ENCODE data around the gene JAK3. TPM values are rescaled to one million over a fixed set of nuclear protein-coding genes. Genes with fewer than 3 reads are reported as not detected.
"Not testable (repeated sequence)": the region's sequence is repeated elsewhere in the genome, so short reads cannot be mapped to it uniquely, and the experiment has no call there.

JAK3 gene
- total RNA-seq, 1 donor from 2014 or later = 239 TPM

- DNase-seq = no peak
- Mint-ChIP-seq H3K27me3 (no peaks in the 10 kb centered on the region), H3K4me1 (no peaks in the 10 kb centered on the region), H3K27ac (no peak within 1 kb of the TSS), H3K36me3 (ENCODE audit: low read depth) (peaks cover 24% of the 10 kb centered on the region), H3K9me3 (no peaks in the 10 kb centered on the region), H3K4me3 (no peak within 1 kb of the TSS)
- intact Hi-C loops (cut with micrococcal nuclease) = no loop called here
Observed at GRCh38 chr19:17821190-17821589, 26.6 kb downstream of the JAK3 start, which contains the start of gene INSL3. Gene INSL3, minus strand, starts transcription at chr19:17821519. Its CDS starts 13 bp downstream, at chr19:17821506.

- DNase-seq = no peak
- Mint-ChIP-seq H3K4me3 (no peak overlapping the region), H3K36me3 (ENCODE audit: low read depth) (peaks cover 6% of the 10 kb centered on the region), H3K27ac (no peak overlapping the region), H3K4me1 (no peaks in the 10 kb centered on the region), H3K27me3 (no peaks in the 10 kb centered on the region), H3K9me3 (no peaks in the 10 kb centered on the region)
- intact Hi-C loops (cut with micrococcal nuclease) = no loop called here
Observed at GRCh38 chr19:17817668-17818363, 30.0 kb downstream of the JAK3 start.

DNA sequence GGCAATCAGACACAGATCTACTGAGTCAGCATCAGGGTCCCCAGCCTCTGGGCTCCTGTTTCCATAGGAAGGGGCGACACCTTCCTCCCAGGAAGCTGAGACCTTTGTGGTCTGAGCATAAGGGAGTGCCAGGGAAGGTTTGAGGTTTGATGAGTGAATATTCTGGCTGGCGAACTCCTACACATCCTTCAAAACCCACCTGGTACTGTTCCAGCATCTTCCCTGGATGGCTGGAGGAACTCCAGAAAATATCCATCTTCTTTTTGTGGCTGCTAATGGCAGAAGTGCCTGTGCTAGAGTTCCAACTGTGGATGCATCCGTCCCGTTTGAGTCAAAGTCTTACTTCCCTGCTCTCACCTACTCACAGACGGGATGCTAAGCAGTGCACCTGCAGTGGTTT lies 35.7 kb downstream of the JAK3 start:
- peaks cover 6% of the 10 kb centered on the region for H3K36me3 Mint-ChIP-seq (ENCODE audit: low read depth)
- no peaks in the 10 kb centered on the region for H3K9me3 Mint-ChIP-seq
- intact Hi-C loops (cut with micrococcal nuclease) = no loop called here
- H3K27ac Mint-ChIP-seq = no peak overlapping the region
- no peaks in the 10 kb centered on the region for H3K4me1 Mint-ChIP-seq
- H3K4me3 Mint-ChIP-seq = no peak overlapping the region
- H3K27me3 Mint-ChIP-seq = peaks cover 4% of the 10 kb centered on the region
- DNase-seq = no peak

- no peak for DNase-seq
- no peaks in the 10 kb centered on the region for H3K9me3 Mint-ChIP-seq
- H3K36me3 Mint-ChIP-seq (ENCODE audit: low read depth) = peaks cover 6% of the 10 kb centered on the region
- no peak overlapping the region for H3K27ac Mint-ChIP-seq
- no peak overlapping the region for H3K4me3 Mint-ChIP-seq
- H3K27me3 Mint-ChIP-seq = peaks cover 4% of the 10 kb centered on the region
- H3K4me1 Mint-ChIP-seq = no peaks in the 10 kb centered on the region
- intact Hi-C loops (cut with micrococcal nuclease) = no loop called here
Observed at GRCh38 chr19:17811681-17812080, 36.1 kb downstream of the JAK3 start.

- no peaks in the 10 kb centered on the region for H3K4me1 Mint-ChIP-seq
- H3K9me3 Mint-ChIP-seq = no peaks in the 10 kb centered on the region
- no peak overlapping the region for H3K4me3 Mint-ChIP-seq
- H3K27ac Mint-ChIP-seq = no peak overlapping the region
- no peak for DNase-seq
- peaks cover 4% of the 10 kb centered on the region for H3K27me3 Mint-ChIP-seq
- H3K36me3 Mint-ChIP-seq (ENCODE audit: low read depth) = peaks cover under 1% of the 10 kb centered on the region
- intact Hi-C loops (cut with micrococcal nuclease) = no loop called here
Observed at GRCh38 chr19:17811103-17811502, 36.7 kb downstream of the JAK3 start.

- Mint-ChIP-seq H3K36me3 (ENCODE audit: low read depth) (no peaks in the 10 kb centered on the region), H3K4me1 (peaks cover 10% of the 10 kb centered on the region), H3K27ac (no peak overlapping the region), H3K4me3 (no peak overlapping the region), H3K9me3 (no peaks in the 10 kb centered on the region), H3K27me3 (peaks cover 4% of the 10 kb centered on the region)
- intact Hi-C loops (cut with micrococcal nuclease) = no loop called here
- DNase-seq = no peak
Observed at GRCh38 chr19:17807731-17808316, 40.0 kb downstream of the JAK3 start.

- no peaks in the 10 kb centered on the region for H3K9me3 Mint-ChIP-seq
- H3K36me3 Mint-ChIP-seq (ENCODE audit: low read depth) = no peaks in the 10 kb centered on the region
- peak; percentile 64 for DNase-seq
- intact Hi-C loops (cut with micrococcal nuclease) = no loop called here
- H3K27me3 Mint-ChIP-seq = peaks cover 8% of the 10 kb centered on the region
- H3K4me3 Mint-ChIP-seq = no peak overlapping the region
- H3K27ac Mint-ChIP-seq = no peak overlapping the region
- peaks cover 15% of the 10 kb centered on the region for H3K4me1 Mint-ChIP-seq
Observed at GRCh38 chr19:17806945-17807344, 40.8 kb downstream of the JAK3 start.

DNA sequence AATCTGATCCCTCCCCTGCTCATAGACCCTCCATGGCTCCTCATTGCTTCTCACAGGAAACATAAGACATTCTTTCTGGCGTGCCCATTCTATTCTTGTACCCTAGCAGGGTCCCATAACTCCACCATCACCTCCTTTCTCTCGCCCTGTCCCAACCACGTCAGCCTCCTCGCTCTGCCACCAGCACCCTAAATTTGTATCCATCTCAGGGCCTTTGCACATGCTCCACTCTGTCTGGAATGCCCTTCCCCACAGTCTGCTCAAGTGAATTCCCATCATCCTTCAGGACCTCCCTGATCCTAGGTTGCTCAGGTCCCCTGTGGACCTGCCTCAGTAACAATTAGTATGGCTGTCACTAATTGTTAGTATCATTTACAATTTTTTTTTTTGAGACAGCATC lies 42.4 kb downstream of the JAK3 start:
- H3K4me1 Mint-ChIP-seq = peaks cover 15% of the 10 kb centered on the region
- peak overlapping the region; percentile 1 for H3K27ac Mint-ChIP-seq
- no peak overlapping the region for H3K4me3 Mint-ChIP-seq
- no peaks in the 10 kb centered on the region for H3K9me3 Mint-ChIP-seq
- intact Hi-C loops (cut with micrococcal nuclease) = no loop called here
- DNase-seq = no peak
- H3K36me3 Mint-ChIP-seq (ENCODE audit: low read depth) = no peaks in the 10 kb centered on the region
- H3K27me3 Mint-ChIP-seq = peaks cover 8% of the 10 kb centered on the region

DNA sequence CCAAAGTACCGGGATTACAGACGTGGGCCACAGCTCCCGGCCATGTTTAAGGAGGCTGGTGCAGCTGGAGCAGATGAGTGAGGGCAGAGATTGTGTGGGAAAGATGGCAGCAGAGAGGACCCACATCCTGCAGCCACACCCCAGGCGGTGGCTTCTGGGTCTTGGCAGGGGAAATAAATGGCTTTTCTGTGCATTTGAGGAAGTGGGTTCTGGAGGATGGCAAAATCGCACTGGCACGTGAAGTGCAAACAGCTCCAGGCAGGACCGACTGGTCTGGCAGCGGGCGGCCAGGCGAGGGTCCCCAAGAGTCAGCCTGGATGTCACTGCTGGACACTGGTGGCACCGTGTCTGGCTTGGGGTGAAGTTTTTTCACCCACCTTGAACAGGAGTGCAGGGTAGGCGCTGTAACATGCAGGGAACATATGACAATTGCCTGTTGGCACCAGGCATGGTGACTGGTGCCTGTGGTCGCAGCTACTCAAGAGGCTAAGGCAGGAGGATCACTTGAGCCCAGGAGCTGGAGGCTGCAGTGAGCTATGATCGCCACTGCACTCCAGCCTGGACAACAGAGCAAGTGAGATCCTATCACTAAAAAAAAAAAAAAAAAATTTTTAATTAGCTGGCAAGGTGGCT lies 44.4 kb downstream of the JAK3 start:
- Mint-ChIP-seq H3K4me3 (peak overlapping the region; percentile 53), H3K4me1 (peaks cover 15% of the 10 kb centered on the region), H3K27me3 (peaks cover 6% of the 10 kb centered on the region), H3K36me3 (ENCODE audit: low read depth) (no peaks in the 10 kb centered on the region), H3K27ac (peak overlapping the region; percentile 49), H3K9me3 (no peaks in the 10 kb centered on the region)
- peak; percentile 78 for DNase-seq
- intact Hi-C loops (cut with micrococcal nuclease) = no loop called here

DNA sequence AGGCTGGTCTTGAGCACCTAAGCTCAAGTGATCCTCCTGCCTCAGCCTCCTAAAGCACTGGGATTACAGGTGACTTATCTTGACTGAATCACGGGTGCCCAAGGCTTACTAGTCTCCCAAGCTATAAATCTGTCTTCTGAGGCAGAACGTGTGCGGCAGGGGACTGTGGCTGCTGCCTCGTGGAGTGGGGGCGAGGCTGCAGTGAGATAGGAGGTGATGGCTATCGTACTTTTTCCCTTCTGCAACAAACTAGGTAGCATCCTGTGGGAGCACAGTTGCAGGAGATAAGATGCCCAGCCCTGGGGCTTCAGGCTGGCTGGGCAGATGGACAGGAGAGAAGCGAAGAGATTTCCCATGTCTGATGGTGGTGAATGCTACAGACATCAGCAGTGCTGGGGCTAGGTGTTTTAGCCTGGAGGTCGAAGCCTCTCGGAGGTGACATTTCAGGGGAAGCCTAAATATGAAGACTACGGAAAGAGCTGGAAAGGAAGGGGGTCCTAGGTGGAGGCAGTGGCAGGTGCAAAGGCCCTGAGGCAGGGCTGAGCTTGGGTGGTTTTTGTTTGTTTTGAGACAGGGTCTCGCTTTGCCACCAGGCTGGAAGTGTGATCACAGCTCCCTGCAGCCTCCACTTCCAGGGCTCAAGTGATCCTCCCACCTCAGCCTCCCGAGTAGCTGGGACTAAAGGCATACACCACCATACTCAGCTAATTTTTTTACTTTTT lies 45.5 kb downstream of the JAK3 start:
- Mint-ChIP-seq H3K4me3 (peak overlapping the region; percentile 24), H3K9me3 (no peaks in the 10 kb centered on the region), H3K4me1 (peaks cover 16% of the 10 kb centered on the region), H3K36me3 (ENCODE audit: low read depth) (no peaks in the 10 kb centered on the region), H3K27me3 (peaks cover 4% of the 10 kb centered on the region), H3K27ac (no peak overlapping the region)
- DNase-seq = no peak
- intact Hi-C loops (cut with micrococcal nuclease) = no loop called here

GRCh38 chr19:17798599-17798998 lies 49.2 kb downstream of the JAK3 start:
- H3K4me3 Mint-ChIP-seq; H3K9me3 Mint-ChIP-seq; H3K27ac Mint-ChIP-seq; H3K36me3 Mint-ChIP-seq (ENCODE audit: low read depth); intact Hi-C loops (cut with micrococcal nuclease); DNase-seq: not testable (repeated sequence)
- Mint-ChIP-seq H3K27me3 (peaks cover 20% of the 10 kb centered on the region), H3K4me1 (peaks cover 20% of the 10 kb centered on the region)

DNA sequence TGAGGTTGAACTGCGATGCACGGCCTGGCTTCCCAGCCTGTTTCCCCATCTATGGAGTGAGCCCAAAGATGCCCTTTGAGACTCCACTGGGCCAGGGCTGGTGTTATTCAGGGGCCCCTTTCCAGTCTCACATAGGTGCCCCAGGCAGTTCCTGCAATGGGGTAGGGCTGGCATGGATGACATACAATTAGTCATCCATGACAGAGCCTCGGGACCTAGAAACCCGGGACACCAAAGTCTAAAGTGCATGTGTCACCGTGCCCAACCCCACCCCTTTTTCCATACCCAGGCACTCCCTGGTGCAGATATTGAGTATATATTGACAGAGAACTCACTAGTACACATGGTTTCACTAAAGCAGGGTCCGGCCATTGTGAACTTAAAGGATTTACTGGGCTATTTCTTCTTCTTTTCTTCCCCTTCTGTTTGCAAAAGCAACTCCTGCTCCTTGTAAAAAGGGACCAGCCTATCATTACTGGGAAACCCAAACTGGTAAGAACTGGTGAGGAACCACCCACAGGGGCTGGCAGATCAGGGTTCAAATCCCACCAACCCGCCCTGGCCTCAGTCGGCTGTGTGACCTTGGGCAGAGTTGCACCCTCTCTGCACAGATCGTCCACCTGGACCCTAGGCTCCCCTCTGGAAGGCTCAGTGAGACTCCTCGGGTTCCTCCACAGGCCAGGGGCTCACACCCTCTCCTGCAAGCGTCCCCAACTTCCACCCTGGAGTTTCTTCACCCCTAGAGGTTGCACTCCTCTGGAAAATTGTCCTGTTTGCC lies 50.2 kb downstream of the JAK3 start:
- H3K4me1 Mint-ChIP-seq = peaks cover 15% of the 10 kb centered on the region
- H3K27ac Mint-ChIP-seq = peak overlapping the region; percentile 36

GRCh38 chr19:17796838-17797423 lies 50.9 kb downstream of the JAK3 start:
- Mint-ChIP-seq H3K27me3 (peaks cover 16% of the 10 kb centered on the region), H3K27ac (no peak overlapping the region), H3K36me3 (ENCODE audit: low read depth) (no peaks in the 10 kb centered on the region), H3K4me1 (peaks cover 12% of the 10 kb centered on the region), H3K4me3 (no peak overlapping the region), H3K9me3 (no peaks in the 10 kb centered on the region)
- no peak for DNase-seq
- intact Hi-C loops (cut with micrococcal nuclease) = no loop called here

More for the DNA sequence above, 50.2 kb downstream of the JAK3 start:
- Mint-ChIP-seq H3K9me3 (no peaks in the 10 kb centered on the region), H3K36me3 (ENCODE audit: low read depth) (no peaks in the 10 kb centered on the region), H3K27me3 (peaks cover 20% of the 10 kb centered on the region), H3K4me3 (no peak overlapping the region)
- no peak for DNase-seq
- intact Hi-C loops (cut with micrococcal nuclease) = no loop called here

Measured in activated CD4-positive, alpha-beta T cell treated with anti-CD3 and anti-CD28 coated beads, Interleukin-2, amount 10 ng/mL, durations not matched to agents 24 days and 14 days (primary cell).